ENCODE measurements around the gene ZNF79. TPM values are rescaled to one million over a fixed set of nuclear protein-coding genes. Genes with fewer than 3 reads are reported as not detected.

ZNF79 gene
- total RNA-seq: 11.7 and 16.0 TPM in 2 replicates

GRCh38 chr9:127423934-127424675, at the start of gene ZNF79:
Gene ZNF79, plus strand, starts transcription at chr9:127424382. Its CDS starts 406 bp downstream, at chr9:127424788.

GRCh38 chr9:127396808-127397645, 27.2 kb upstream of the ZNF79 start, which contains the start of gene SLC2A8:
Gene SLC2A8, plus strand, starts transcription at chr9:127397169. Its CDS starts 62 bp downstream, at chr9:127397231.

GRCh38 chr9:127450830-127451607, 26.8 kb downstream of the ZNF79 start, which contains the start of the genes LRSAM1 and RPL12:
Gene LRSAM1, plus strand, starts transcription at chr9:127451510. Its CDS starts 3,018 bp downstream, at chr9:127454528.
Gene RPL12, minus strand, starts transcription at chr9:127451406. Its CDS starts 89 bp downstream, at chr9:127451317.

Other genes starting within 250 kb of the ZNF79 start
- gene GARNL3, start 159.6 kb upstream of the ZNF79 start, total RNA-seq: 1.6 and 3.3 TPM in 2 replicates
- gene SLC2A8, start 27.2 kb upstream of the ZNF79 start, total RNA-seq: 9.9 and 11.5 TPM in 2 replicates
- 727 and 1,092 TPM in 2 replicates for gene RPL12, start 27.0 kb downstream of the ZNF79 start, total RNA-seq
- gene LRSAM1, start 27.1 kb downstream of the ZNF79 start, total RNA-seq: 10.0 and 13.6 TPM in 2 replicates
- gene STXBP1, start 187.9 kb downstream of the ZNF79 start, total RNA-seq: 11.0 and 19.3 TPM in 2 replicates